Natural killer cell (primary cell): ENCODE results near the gene P2RX1. TPM values are rescaled to one million over a fixed set of nuclear protein-coding genes. Genes with fewer than 3 reads are reported as not detected.
"Not testable (repeated sequence)": the region's sequence is repeated elsewhere in the genome, so short reads cannot be mapped to it uniquely, and the experiment has no call there.

ENCODE experiments used
- ATAC-seq, 3 donors: fragments of 150-1000 bp in 2 of 3; fragments of 200-7000 bp in 1 of 3; cut with Tn5 transposase; 1 replicate in 1 of 3; 2 replicates in 2 of 3; pipeline ENCODE4 v1.10.0; 2021; ENCODE audit warnings: mild to moderate bottlenecking in 2 of 3, moderate library complexity in 2 of 3
- DNase-seq, 2 donors: peaks; one replicate each; pipeline versions ENCODE4 v3.0.0 to v3.0.0-alpha.2; 2013 to 2021; ENCODE audit warnings: mixed read lengths in 1 of 2
- H3K27ac ChIP-seq: one replicate; pipeline ENCODE4 v1.5.1; 2013; ENCODE audit warnings: mild to moderate bottlenecking, low read length
- H3K27me3 ChIP-seq: one replicate; pipeline ENCODE4 v1.6.1; 2013; ENCODE audit warnings: low read length; ENCODE audit not compliant: control insufficient read depth, insufficient read depth
- H3K36me3 ChIP-seq: one replicate; pipeline ENCODE4 v1.6.1; 2013; ENCODE audit warnings: low read length; ENCODE audit not compliant: control insufficient read depth, insufficient read depth
- H3K4me1 ChIP-seq: one replicate; pipeline ENCODE4 v1.6.1; 2013; ENCODE audit warnings: low read length; ENCODE audit not compliant: control insufficient read depth, insufficient read depth
- H3K4me3 ChIP-seq: one replicate; pipeline ENCODE4 v1.5.1; 2013; ENCODE audit warnings: low read length
- H3K9me3 ChIP-seq: one replicate; pipeline ENCODE4 v1.6.1; 2013; ENCODE audit warnings: low read length; ENCODE audit not compliant: control insufficient read depth, insufficient read depth
- H3K27ac Mint-ChIP-seq, 2 donors: one replicate each; pipeline ENCODE4 v1.8.0; 2022; ENCODE audit warnings: mild to moderate bottlenecking in 2 of 2, mixed read lengths in 2 of 2, moderate library complexity in 1 of 2
- H3K27me3 Mint-ChIP-seq, 2 donors: one replicate each; pipeline ENCODE4 v1.8.0; 2022; ENCODE audit warnings: low read depth in 2 of 2, mixed read lengths in 2 of 2
- H3K36me3 Mint-ChIP-seq: one replicate; pipeline ENCODE4 v1.8.0; 2022; ENCODE audit warnings: mixed read lengths
- H3K4me1 Mint-ChIP-seq, 2 donors: one replicate each; pipeline ENCODE4 v1.8.0; 2022; ENCODE audit warnings: mixed read lengths in 2 of 2
- H3K4me3 Mint-ChIP-seq: one replicate; pipeline ENCODE4 v1.8.0; 2022; ENCODE audit warnings: mild to moderate bottlenecking, moderate library complexity, mixed read lengths
- H3K9me3 Mint-ChIP-seq, 2 donors: one replicate each; pipeline ENCODE4 v1.8.0; 2022; ENCODE audit warnings: mixed read lengths in 2 of 2
- WGBS: methylation state at CpG from one replicate; pipeline ENCODE4 v1.1.7; 2013; ENCODE audit warnings: missing lambda C conversion rate; ENCODE audit not compliant: insufficient coverage; 5-methylcytosine and 5-hydroxymethylcytosine counted together
- intact Hi-C: fragments of 100-400 bp; cut with micrococcal nuclease; formaldehyde crosslinking; loops from one replicate; pipeline ENCODE4 v1.14.2; 2022
- total RNA-seq, 4 donors: library from RNA; stranded (reverse); fragments of 120-200 nt in 1 of 4; gene quantifications; one replicate each; pipeline versions ENCODE4 v1.2.3 to v1.2.4, GENCODE V29; 2013 to 2022
- TF ChIP-seq, protein P1 (sequence below): fragments of 200-600 bp; IDR thresholded peaks from one replicate; pipeline ENCODE4 v1.8.0; 2022; ENCODE audit warnings: antibody characterized with exemption

The P2RX1 gene
- total RNA-seq, 3 donors from 2014 or later (not counting 1 experiment from before 2014, with no cell fraction given) = 2.3 to 15.3 (median 13.4) TPM

DNA sequence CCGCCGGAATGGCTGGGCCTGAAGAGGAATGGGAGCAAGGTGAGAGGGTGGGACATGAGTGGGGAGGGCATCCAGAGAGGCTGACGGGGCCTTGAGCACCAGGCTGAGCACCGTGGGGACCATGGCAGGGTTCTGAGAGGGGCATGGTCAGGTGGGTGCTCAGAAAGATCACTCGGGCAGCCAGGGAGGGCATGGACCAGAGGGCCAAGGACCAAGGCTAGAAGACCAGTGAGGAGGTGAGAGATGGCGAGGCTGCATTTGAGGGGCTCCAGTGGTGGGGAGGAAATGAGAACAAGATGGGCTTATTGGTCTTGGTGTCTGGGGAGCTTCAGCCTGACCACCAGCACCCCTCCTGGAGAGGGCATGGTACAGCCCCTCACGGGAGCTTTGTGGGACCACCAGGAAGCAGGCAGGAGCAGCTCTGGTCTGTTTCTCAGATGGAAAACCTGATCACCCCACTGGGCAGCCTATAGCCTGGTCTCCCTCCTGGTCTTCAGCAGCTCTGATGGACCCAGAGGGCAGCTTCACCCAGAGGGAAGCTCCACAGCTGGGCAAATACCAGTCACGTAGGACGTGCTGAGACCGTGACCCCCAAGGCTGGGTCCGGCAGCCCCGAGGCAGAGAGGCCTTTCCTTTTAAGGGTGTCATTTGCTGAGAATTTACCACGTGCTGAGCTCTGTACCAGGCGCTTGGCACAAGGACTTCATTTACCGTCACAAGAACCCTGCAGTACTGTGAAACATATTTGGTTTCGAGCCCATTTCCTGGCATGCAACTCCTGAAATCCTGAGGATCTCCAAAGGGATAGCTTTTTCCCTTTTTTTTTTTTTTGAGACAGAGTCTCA is 58.8 kb downstream of the P2RX1 start:
- Mint-ChIP-seq H3K27me3 (peaks cover 0 to 5% of the 10 kb centered on the region in 2 donors), H3K4me1 (no peaks in the 10 kb centered on the region), H3K4me3 (no peak overlapping the region), H3K9me3 (no peaks in the 10 kb centered on the region), H3K27ac (no peak overlapping the region), H3K36me3 (no peaks in the 10 kb centered on the region)
- TF ChIP-seq, protein P1, sequence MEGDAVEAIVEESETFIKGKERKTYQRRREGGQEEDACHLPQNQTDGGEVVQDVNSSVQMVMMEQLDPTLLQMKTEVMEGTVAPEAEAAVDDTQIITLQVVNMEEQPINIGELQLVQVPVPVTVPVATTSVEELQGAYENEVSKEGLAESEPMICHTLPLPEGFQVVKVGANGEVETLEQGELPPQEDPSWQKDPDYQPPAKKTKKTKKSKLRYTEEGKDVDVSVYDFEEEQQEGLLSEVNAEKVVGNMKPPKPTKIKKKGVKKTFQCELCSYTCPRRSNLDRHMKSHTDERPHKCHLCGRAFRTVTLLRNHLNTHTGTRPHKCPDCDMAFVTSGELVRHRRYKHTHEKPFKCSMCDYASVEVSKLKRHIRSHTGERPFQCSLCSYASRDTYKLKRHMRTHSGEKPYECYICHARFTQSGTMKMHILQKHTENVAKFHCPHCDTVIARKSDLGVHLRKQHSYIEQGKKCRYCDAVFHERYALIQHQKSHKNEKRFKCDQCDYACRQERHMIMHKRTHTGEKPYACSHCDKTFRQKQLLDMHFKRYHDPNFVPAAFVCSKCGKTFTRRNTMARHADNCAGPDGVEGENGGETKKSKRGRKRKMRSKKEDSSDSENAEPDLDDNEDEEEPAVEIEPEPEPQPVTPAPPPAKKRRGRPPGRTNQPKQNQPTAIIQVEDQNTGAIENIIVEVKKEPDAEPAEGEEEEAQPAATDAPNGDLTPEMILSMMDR = no peak
- ATAC-seq = no peak
- DNase-seq = no peak
- no peaks in the 10 kb centered on the region for H3K36me3 ChIP-seq
- no peaks in the 10 kb centered on the region for H3K4me1 ChIP-seq
- no peaks in the 10 kb centered on the region for H3K27me3 ChIP-seq
- intact Hi-C loops = no loop called here
- WGBS = 88% methylated on average over 16 of the region's 16 CpGs
- no peak overlapping the region for H3K4me3 ChIP-seq
- no peak overlapping the region for H3K27ac ChIP-seq
- no peaks in the 10 kb centered on the region for H3K9me3 ChIP-seq

DNA sequence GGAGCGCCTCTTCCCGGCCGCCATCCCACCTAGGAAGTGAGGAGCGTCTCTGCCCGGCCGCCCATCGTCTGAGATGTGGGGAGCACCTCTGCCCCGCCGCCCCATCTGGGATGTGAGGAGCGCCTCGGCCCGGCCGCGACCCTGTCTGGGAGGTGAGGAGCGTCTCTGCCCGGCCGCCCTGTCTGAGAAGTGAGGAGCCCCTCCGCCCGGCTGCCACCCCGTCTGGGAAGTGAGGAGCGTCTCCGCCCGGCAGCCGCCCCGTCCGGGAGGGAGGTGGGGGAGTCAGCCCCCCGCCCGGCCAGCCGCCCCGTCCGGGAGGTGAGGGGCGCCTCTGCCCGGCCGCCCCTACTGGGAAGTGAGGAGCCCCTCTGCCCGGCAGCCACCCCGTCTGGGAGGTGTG is 62.1 kb downstream of the P2RX1 start:
- H3K36me3 ChIP-seq, ATAC-seq, H3K36me3 Mint-ChIP-seq, H3K9me3 Mint-ChIP-seq, DNase-seq, H3K27ac ChIP-seq, H3K27ac Mint-ChIP-seq, H3K4me1 ChIP-seq, H3K9me3 ChIP-seq, H3K4me3 Mint-ChIP-seq, H3K4me3 ChIP-seq, H3K4me1 Mint-ChIP-seq, H3K27me3 ChIP-seq, intact Hi-C loops: not testable (repeated sequence)
- 93% methylated on average over 23 of the region's 36 CpGs for WGBS
- H3K27me3 Mint-ChIP-seq = peaks cover 11 to 13% of the 10 kb centered on the region in 2 donors

DNA sequence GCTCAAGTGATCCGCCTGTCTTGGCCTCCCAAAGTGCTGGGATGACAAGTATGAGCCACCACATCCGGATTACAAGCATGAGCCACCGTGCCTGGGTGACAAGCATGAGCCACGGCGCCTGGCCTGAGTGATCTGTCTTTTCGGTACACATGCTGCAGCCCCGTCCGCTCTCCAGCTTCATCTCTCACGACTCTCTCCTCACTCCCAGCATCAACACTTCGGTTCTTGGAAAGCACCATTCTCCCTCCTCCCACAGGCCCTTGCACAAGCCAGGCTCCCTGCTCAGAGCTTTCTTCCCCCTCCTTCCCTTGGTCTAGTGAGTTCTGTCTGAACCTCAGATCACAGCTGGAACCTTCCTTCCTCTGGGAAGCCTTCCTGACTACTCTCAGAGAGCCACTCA is 63.7 kb downstream of the P2RX1 start:
- DNase-seq (no peak), ATAC-seq (no peak)
- Histone ChIP-seq H3K4me1 (no peaks in the 10 kb centered on the region), H3K27me3 (no peaks in the 10 kb centered on the region), H3K27ac (no peak overlapping the region), H3K9me3 (no peaks in the 10 kb centered on the region), H3K4me3 (no peak overlapping the region), H3K36me3 (no peaks in the 10 kb centered on the region)
- Mint-ChIP-seq H3K36me3 (no peaks in the 10 kb centered on the region), H3K4me3 (no peak overlapping the region), H3K27me3 (peaks cover 11 to 13% of the 10 kb centered on the region in 2 donors), H3K4me1 (no peaks in the 10 kb centered on the region), H3K27ac (peak overlapping the region in 1 of 2 donors; percentile 9), H3K9me3 (no peaks in the 10 kb centered on the region)
- 89% methylated on average over 10 of the region's 10 CpGs for WGBS
- TF ChIP-seq, protein P1 = no peak
- intact Hi-C loops = no loop called here

DNA sequence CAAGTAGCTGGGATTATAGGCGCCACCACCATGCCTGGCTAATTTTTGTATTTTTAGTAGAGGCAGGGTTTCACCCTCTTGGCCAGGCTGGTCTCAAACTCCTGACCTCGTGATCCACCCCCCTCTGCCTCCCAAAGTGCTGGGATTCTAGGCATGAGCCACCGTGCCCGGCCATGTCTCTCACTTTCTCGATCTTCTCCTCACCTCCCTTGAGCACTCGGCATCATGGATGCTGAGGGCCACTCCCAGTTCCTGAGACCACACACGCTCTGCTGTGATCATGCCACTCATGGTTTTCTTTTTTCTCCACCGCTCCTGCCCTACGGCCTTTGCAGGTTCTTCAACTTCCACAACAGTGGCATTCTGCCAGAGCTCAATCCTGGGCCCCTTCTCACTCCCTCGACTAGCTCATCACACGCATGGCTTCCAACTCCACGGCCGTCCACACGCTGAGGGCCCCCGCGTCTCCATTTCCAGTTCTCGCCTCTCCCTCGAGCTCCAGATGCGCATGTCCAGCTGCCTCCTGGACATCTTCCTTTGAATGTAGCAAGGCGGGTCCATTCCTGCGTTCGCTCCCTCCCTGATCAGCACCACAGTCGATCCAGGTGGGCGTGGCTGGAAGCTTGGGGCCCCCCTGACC is 64.7 kb downstream of the P2RX1 start:
- Histone ChIP-seq H3K4me3 (no peak overlapping the region), H3K36me3 (no peaks in the 10 kb centered on the region), H3K27me3 (no peaks in the 10 kb centered on the region), H3K4me1 (no peaks in the 10 kb centered on the region), H3K27ac (no peak overlapping the region), H3K9me3 (no peaks in the 10 kb centered on the region)
- no peaks in the 10 kb centered on the region for H3K36me3 Mint-ChIP-seq
- intact Hi-C loops = no loop called here
- no peaks in the 10 kb centered on the region for H3K9me3 Mint-ChIP-seq
- no peak for ATAC-seq
- H3K27ac Mint-ChIP-seq = peak overlapping the region in 1 of 2 donors; percentile 9
- TF ChIP-seq, protein P1 = no peak
- no peak for DNase-seq
- peaks cover 11 to 15% of the 10 kb centered on the region in 2 donors for H3K27me3 Mint-ChIP-seq
- peaks cover 0 to 5% of the 10 kb centered on the region in 2 donors for H3K4me1 Mint-ChIP-seq
- no peak overlapping the region for H3K4me3 Mint-ChIP-seq
- 90% methylated on average over 24 of the region's 24 CpGs for WGBS
